ENCODE measurements around the gene SELPLG.
A peak's percentile ranks its signal among the peaks of the same experiment; 100 is the strongest.
"Not testable (repeated sequence)": the region's sequence is repeated elsewhere in the genome, so short reads cannot be mapped to it uniquely, and the experiment has no call there.

The SELPLG gene

GRCh38 chr12:108584456-108585065 lies 49.1 kb downstream of the SELPLG start:
- no peak for DNase-seq

- DNase-seq: peak; percentile 87
These were observed 49.7 kb downstream of the SELPLG start for GRCh38 chr12:108583991-108584390.

- no peak for DNase-seq
These were observed 50.5 kb downstream of the SELPLG start for GRCh38 chr12:108582978-108583770.

GRCh38 chr12:108582509-108582908 lies 51.2 kb downstream of the SELPLG start:
- DNase-seq: no peak

DNA sequence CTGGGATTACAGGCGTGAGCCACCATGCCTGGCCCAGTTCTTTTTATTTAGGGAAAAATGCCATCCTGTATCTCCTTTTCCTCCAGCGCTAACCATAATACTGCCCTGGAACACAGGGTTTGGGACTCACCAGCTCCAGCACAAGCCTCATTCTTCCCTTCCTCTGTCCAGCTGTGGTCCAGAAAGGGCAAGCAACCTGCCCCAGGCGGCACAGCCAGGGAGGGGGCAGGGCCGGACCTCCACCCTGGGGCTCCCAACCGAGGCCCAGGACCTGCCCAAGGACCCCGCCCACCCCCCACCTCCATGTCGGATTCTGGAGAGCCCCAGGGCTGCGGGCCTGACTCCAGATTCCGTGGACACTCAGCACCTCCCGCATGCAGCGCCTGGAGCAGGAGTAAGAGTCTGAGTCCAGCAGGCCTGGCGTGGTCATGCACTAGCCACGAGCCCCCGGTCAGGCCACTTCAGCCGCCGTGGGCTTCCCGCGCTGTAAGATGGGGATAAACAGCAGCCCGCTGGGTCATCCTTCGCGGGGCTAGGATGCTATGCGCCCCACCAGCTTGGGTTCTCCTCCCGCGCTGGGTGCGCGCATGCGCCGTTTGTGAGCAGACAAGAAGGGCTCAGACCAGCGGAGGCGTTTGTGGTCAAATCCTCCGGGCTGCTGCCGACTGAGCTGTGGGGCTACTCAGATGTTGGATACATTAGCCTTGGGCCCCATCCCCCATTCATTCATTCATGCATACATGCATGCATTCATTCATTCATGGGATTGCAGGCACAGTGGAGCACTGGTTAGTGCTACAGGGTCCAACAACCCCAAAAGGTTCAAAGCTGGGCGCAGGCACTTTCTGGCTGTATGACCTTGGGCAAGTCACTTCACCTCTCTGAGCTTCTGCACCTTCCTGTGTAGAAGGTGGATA lies 52.1 kb downstream of the SELPLG start:
- no peak for DNase-seq

GRCh38 chr12:108580531-108580930 lies 53.2 kb downstream of the SELPLG start:
- DNase-seq: no peak

GRCh38 chr12:108578813-108579212 lies 54.9 kb downstream of the SELPLG start:
- no peak for DNase-seq

DNA sequence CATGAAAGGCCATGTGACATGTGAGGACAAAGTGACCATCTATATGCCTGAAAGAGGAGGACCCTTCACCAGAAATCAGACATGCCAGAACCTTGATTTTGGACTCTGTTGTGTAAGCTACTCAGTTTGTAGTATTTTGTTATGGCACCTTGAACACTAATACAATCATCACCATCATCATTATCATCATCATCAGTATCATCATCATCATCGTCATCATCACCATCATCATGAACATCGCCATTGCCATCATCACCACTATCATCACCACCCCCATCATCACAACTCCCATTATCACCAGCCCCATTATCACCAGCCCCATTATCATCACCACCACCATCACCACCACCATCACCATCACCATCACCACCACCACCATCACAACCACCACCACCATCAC lies 55.4 kb downstream of the SELPLG start:
- DNase-seq: no peak

- DNase-seq: no peak
These were observed 56.2 kb downstream of the SELPLG start for GRCh38 chr12:108577458-108577857.

DNA sequence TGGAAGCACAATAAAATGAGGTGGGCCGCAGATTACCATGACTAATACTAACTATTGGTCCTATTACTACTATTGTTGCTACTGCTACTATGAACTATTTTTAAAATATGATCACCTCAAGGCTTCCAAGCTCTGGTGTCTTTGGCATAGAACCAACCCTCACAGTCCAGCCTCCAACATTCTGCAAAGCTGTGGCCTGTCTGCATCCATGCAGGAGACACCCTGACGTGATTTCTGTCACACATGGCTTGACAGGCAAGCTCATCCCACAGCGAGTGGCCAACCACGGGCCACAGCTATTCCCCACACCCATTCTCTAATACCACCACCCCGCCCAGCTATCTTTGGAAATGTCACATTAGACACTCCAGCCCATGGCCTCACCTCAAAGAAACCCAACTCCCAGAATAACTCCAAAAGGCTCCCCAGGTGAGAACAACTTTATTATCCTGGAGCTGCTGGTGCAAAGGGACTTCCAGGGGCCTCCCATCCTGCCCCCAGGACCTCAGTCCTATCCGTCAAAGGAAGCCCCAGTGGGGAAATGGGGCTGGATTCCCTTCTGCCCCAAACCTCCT lies 56.9 kb downstream of the SELPLG start:
- no peak for DNase-seq

GRCh38 chr12:108575199-108575912 lies 58.3 kb downstream of the SELPLG start:
- no peak for DNase-seq

GRCh38 chr12:108574276-108574675 lies 59.4 kb downstream of the SELPLG start:
- DNase-seq: not testable (repeated sequence)

- DNase-seq: no peak
These were observed 60.4 kb downstream of the SELPLG start for GRCh38 chr12:108573317-108573716.

DNA sequence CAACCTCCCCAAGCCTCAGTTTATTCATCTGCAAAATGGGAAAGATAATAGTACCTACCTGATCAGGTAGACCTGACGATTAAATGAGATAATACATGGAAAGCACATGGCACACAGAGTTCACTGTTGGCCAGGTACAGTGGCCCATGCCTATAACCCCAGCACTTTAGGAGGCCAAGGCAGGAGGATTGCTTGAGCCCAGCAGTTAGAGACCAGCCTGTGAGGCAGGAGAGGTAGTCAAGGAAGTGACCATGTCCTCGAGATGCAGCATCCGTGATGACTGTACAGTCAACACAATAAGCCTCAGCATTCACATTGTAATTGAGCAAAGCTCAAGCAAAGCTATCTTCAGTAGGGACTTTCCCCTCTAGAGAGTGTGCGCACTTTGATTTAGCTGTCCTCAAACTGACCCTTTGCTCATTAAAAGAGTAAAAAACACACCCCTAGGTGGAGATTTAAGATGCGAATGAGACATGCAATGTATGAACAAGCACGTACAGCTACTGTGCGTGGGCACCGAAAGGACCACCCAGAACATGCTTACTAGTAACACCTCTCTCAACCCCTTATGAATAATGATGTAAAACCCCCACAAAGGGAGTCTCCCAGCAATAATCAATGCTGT lies 61.4 kb downstream of the SELPLG start:
- DNase-seq: no peak

Measured in NCI-H146 (cell line).